Globus pallidus (tissue), 1 donor: ENCODE results near the gene HOXA1.

Source experiments
- DNase-seq: peaks from one replicate; pipeline ENCODE4 v3.0.0-alpha.2; 2015; ENCODE audit warnings: low spot score

The HOXA1 gene

GRCh38 chr7:27095897-27096767 is at the start of gene HOXA1:
HOXA1 (minus strand) TSS chr7:27096000; CDS start chr7:27095912, 88 bp downstream.
- peak; percentile 15 for DNase-seq

- DNase-seq = no peak
These were observed 49.5 kb upstream of the HOXA1 start for GRCh38 chr7:27145165-27145913.

DNA sequence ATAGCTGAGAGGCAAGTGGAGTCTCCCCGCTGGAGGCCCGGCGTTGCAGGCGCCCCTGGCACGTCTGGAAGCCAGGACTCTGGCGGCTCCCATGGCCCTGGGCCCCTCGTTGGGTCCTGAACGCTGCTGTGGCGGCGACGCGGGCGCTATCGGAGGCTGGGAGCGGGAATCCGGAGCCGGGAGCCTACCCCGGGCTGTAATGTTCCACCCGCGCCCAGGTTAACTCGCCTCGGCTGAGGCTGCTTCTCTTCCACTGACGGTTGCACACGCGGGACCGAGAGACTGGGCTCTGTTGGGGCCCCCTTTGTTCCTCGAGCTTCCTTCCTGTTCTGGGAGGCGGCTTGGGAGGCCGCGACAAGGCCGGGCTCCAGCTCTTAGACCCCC is 49.0 kb upstream of the HOXA1 start:
- DNase-seq = no peak

DNA sequence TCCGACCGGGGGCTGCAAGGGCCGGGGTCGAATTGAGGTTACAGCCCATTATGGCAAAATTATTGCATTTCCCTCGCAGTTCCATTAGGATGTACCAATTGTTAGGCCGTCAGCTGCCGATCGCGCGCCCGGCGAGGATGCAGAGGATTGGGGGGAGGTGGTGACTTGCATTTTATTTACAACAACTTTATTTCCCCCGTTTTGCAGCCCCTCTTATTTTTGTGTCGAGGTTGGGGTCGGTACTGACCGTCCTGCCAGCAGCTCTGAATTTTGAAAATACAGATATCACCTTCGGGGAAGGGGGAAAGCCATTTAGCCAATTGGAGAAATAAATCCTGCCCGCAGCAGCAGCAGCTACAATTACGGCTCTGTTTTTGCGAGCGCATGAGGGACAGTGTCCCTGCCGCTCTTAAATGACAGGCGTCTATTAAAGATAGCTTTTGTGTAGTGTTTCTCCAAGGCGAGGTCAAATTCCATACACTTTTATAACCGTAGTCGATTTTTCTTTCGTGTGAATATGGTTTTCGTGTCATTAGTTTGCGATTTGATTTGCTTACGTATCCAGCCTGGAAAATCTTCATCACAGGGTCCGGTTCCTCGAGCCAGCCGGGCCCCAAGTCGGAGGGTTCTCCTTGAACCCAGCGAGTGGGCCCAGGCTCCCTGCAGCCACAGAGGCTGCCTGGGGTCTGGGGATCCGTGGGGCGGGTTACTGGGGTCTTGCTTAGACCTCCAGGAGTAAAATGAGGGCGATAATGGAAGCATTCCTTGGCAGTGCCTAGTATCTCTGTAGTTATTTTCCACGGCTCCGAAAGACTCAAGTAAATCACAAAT is 48.4 kb upstream of the HOXA1 start:
- no peak for DNase-seq

DNA sequence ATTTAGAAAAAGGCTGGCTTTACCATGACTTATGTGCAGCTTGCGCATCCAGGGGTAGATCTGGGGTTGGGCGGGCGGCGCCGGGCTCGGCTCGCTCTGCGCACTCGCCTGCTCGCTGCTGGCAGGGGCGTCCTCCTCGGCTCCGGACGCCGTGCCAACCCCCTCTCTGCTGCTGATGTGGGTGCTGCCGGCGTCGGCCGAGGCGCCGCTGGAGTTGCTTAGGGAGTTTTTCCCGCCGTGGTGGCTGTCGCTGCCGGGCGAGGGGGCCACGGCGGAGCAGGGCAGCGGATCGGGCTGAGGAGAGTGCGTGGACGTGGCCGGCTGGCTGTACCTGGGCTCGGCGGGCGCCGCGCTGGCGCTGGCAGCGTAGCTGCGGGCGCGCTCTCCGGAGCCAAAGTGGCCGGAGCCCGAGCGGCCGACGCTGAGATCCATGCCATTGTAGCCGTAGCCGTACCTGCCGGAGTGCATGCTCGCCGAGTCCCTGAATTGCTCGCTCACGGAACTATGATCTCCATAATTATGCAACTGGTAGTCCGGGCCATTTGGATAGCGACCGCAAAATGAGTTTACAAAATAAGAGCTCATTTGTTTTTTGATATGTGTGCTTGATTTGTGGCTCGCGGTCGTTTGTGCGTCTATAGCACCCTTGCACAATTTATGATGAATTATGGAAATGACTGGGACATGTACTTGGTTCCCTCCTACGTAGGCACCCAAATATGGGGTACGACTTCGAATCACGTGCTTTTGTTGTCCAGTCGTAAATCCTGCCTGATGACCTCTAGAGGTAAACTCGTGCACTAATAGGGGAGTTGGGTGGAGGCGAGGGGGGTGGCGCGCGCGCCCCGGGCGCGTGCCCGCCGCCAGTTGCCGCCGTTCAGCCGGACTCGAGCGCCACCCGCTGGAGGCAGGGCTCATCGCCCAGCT is 47.5 kb upstream of the HOXA1 start, which contains the start of gene HOXA5:
HOXA5 (minus strand) TSS at position 659 of the 927 bp plus-strand sequence; CDS start at position 585, 74 bp downstream.
- no peak for DNase-seq

DNA sequence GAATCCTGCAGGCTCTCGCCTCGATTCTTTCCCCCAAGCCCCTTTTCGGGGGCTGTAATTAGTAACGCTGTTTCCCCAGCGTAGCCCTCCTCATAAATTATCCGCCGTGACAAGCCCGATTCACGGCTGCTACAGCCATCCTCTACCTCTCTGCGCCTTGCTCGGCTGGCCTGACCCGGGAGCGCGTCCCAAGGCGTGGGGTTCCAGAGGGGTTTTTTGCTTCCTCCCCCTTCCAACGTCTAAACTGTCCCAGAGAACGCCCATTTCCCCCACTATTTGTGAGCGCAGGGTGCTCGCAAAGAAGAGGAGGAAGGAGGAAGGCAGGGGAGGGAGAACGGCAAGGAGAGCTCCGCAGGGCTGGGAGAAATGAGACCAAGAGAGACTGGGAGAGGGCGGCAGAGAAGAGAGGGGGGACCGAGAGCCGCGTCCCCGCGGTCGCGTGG is 46.8 kb upstream of the HOXA1 start:
- DNase-seq = no peak

GRCh38 chr7:27141923-27142579 is 46.3 kb upstream of the HOXA1 start:
- DNase-seq = no peak

GRCh38 chr7:27141137-27141922 is 45.5 kb upstream of the HOXA1 start:
- no peak for DNase-seq

DNA sequence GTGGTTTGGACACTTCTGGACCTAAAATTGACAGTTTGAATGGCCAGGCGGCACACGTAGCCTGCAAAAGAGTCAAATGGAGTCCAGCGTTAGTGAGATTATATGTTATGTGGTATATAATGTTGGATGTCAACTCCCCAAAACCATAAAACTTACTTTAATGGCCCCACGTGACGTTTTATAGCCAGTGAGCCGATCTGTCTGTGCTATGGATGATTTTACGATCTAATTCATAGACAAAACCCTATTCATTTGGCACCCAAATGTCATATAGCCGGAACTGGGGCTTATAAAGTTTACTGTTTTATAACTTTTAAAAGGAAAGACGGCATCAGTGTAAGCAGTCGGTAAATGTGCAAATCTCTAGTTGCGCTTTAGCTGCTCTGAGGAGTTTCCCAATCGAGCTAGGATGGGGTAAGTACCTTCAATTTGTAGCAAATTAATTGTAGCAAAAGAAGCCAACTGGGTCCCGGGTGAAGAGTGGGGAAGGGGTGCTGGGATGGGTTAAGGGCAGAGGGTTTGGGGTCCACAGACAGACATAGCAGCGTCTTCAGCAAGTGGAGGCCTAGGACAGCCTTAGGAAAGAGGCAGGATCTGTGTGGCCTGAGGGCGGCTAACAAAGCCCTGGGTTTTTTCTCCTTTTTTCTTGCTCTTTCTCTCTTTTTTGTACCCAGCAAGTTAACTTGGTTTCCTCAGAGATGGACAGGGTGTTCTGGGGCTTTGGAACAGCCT is 44.5 kb upstream of the HOXA1 start:
- no peak for DNase-seq

GRCh38 chr7:27139334-27140125 is 43.7 kb upstream of the HOXA1 start:
- no peak for DNase-seq

DNA sequence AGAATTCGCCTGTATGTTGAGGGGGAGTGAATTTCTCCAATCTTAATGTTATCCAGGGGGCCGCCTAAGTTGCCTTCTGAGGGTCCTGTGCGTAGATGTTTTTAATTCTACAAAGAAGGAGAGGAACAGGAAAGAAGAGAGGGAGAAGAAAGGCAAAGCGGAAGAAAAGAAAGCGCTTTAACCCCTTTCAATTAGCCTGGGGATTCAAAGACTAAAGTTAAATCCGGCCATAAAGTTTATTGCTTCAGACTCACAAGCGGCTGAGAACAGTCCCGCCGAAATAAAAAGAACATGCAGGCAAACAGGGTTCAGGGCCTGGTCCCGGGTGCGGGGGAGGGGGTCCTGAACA is 43.2 kb upstream of the HOXA1 start:
- no peak for DNase-seq

GRCh38 chr7:27138472-27138871 is 42.7 kb upstream of the HOXA1 start:
- DNase-seq = no peak

DNA sequence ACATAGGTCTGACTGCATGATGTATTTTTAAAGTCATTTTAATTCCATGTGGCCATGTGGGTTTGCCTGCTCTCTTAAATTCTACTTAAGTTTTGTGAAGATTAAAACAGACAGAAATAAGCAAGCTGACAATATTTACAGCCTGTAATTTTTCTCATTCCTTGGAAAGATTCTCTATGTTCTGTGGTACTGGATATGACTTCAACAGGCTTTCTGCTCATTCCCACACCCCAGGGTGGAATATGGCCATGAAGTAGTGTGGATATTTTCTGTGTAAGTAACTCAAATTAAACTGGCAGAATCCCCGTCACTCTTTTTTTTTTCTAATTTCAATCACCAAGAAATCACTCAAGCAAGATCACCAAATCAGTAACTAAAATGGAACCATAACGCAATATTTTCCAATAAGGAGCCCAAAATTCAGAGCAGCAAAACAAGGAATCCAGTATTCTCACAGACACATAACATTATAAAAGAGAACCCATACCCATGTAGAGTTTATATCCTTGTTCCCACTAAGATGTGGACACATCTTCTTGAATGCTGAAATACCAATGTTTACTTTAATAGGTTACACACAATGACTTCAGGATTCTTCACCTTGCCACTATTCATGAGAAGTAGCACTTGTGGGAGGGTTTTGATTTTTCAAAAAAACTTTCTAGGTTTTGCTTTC is 42.0 kb upstream of the HOXA1 start:
- no peak for DNase-seq

GRCh38 chr7:27134392-27134791 is 38.6 kb upstream of the HOXA1 start:
- DNase-seq = no peak

GRCh38 chr7:27133409-27134231 is 37.8 kb upstream of the HOXA1 start:
- DNase-seq = no peak

- DNase-seq = no peak
These were observed 37.2 kb upstream of the HOXA1 start for GRCh38 chr7:27132978-27133377.

GRCh38 chr7:27132214-27132613 is 36.4 kb upstream of the HOXA1 start:
- no peak for DNase-seq
